Prostate gland (tissue), 2 donors: ENCODE results near the gene GALNT7.

Source experiments
- CTCF ChIP-seq, 4 experiments: fragments of 200-600 bp in 2 of 4; fragments of 450-650 bp in 2 of 4; sonication (generic) in 2 of 4; IDR thresholded peaks; 1 replicate in 3 of 4; 2 replicates in 1 of 4; pipeline ENCODE4 v1.5.1; 2016 to 2019; ENCODE audit warnings: antibody characterized with exemption in 4 of 4, mild to moderate bottlenecking in 2 of 4, moderate library complexity in 2 of 4
- POLR2A ChIP-seq: fragments of 450-650 bp; IDR thresholded peaks from one replicate; pipeline ENCODE4 v1.6.1; 2016; ENCODE audit warnings: antibody characterized with exemption, mild to moderate bottlenecking

- TF ChIP-seq POLR2A (no peak), CTCF (IDR thresholded peaks at IDR 0.05) (no peak)
These were observed 120.2 kb downstream of the GALNT7 start for GRCh38 chr4:173288698-173289352.
